ENCODE measurements around the gene HIF3A. TPM values are rescaled to one million over a fixed set of nuclear protein-coding genes. Genes with fewer than 3 reads are reported as not detected.
A peak's percentile ranks its signal among the peaks of the same experiment; 100 is the strongest.

HIF3A gene
- total RNA-seq, 1 experiment from 2014 or later, result not detected

- H3F3A ChIP-seq (ENCODE audit: insufficient read depth, low read depth), result peaks cover 8% of the 10 kb centered on the region; the same call in 1 of the 2 replicates
- ChIA-PET POLR2A (ENCODE audit: unreplicated experiment) (no interaction called here), CTCF (no interaction called here)
- intact Hi-C loops (cut with micrococcal nuclease; ENCODE audit: unreplicated experiment), result loop anchor here (5.0 kb wide), 1 partner anchor 597 kb away; no protein-coding TSS in a partner anchor
- H2AFZ ChIP-seq, result no peak overlapping the region
- H3K4me3 ChIP-seq, result no peak overlapping the region
- 0 out of 2 replicates have a peak, but pooled peaks cover 8% of the 10 kb centered on the region for H3K36me3 ChIP-seq (ENCODE audit: low read depth)
- no peaks in the 10 kb centered on the region for H3K27me3 ChIP-seq (ENCODE audit: insufficient read depth, low read depth)
- H3K79me2 ChIP-seq (ENCODE audit: low read depth), result peaks cover 50% of the 10 kb centered on the region
- no peak for TF ChIP-seq EZH2 (IDR thresholded peaks at IDR 0.05; ENCODE audit: low read depth)
- TF ChIP-seq CTCF (conservative IDR thresholded peaks at IDR 0.05), result no peak
- peaks cover 12% of the 10 kb centered on the region for H3K4me1 ChIP-seq (replicated peaks; ENCODE audit: insufficient read depth)
- BruUV-seq (replicated peaks), result no TSS peak
- no peak for DNase-seq
- H4K20me1 ChIP-seq (ENCODE audit: insufficient read depth), result peaks cover 25% of the 10 kb centered on the region
- no peaks in the 10 kb centered on the region for H3K9me3 ChIP-seq (ENCODE audit: insufficient read depth, low read depth)
- no peak overlapping the region for H3K4me2 ChIP-seq
- H3K27ac ChIP-seq, result no peak overlapping the region
- no peaks in the 10 kb centered on the region for H3K9me2 ChIP-seq (ENCODE audit: insufficient read depth)
These were observed 53.9 kb downstream of the HIF3A start for GRCh38 chr19:46350758-46351159.

GRCh38 chr19:46351241-46352041 is 54.6 kb downstream of the HIF3A start:
- Histone ChIP-seq H3K36me3 (ENCODE audit: low read depth) (peaks cover 12% of the 10 kb centered on the region), H4K20me1 (ENCODE audit: insufficient read depth) (peaks cover 25% of the 10 kb centered on the region), H3K27ac (no peak overlapping the region), H2AFZ (no peak overlapping the region), H3K79me2 (ENCODE audit: low read depth) (peaks cover 54% of the 10 kb centered on the region), H3K4me3 (no peak overlapping the region), H3F3A (ENCODE audit: insufficient read depth, low read depth) (peaks cover 8% of the 10 kb centered on the region; the same call in 1 of the 2 replicates), H3K4me2 (no peak overlapping the region), H3K9me3 (ENCODE audit: insufficient read depth, low read depth) (no peaks in the 10 kb centered on the region), H3K27me3 (ENCODE audit: insufficient read depth, low read depth) (no peaks in the 10 kb centered on the region), H3K4me1 (replicated peaks; ENCODE audit: insufficient read depth) (peaks cover 12% of the 10 kb centered on the region), H3K9me2 (ENCODE audit: insufficient read depth) (no peaks in the 10 kb centered on the region)
- TF ChIP-seq EZH2 (IDR thresholded peaks at IDR 0.05; ENCODE audit: low read depth) (no peak), CTCF (conservative IDR thresholded peaks at IDR 0.05) (no peak)
- ChIA-PET POLR2A (ENCODE audit: unreplicated experiment) (no interaction called here), CTCF (no interaction called here)
- intact Hi-C loops (cut with micrococcal nuclease; ENCODE audit: unreplicated experiment), result loop anchor here (5.0 kb wide), 1 partner anchor 596 kb away; no protein-coding TSS in a partner anchor
- no TSS peak for BruUV-seq (replicated peaks)
- DNase-seq, result peak in 1 of 2 experiments; percentile 79

GRCh38 chr19:46353730-46354528 is 57.1 kb downstream of the HIF3A start:
- Histone ChIP-seq H3F3A (ENCODE audit: insufficient read depth, low read depth) (peaks cover 8% of the 10 kb centered on the region; the same call in 1 of the 2 replicates), H3K27ac (no peak overlapping the region), H2AFZ (no peak overlapping the region), H3K4me2 (no peak overlapping the region), H4K20me1 (ENCODE audit: insufficient read depth) (peaks cover 17% of the 10 kb centered on the region), H3K79me2 (ENCODE audit: low read depth) (peaks cover 39% of the 10 kb centered on the region), H3K4me1 (replicated peaks; ENCODE audit: insufficient read depth) (no peaks in the 10 kb centered on the region), H3K27me3 (ENCODE audit: insufficient read depth, low read depth) (no peaks in the 10 kb centered on the region), H3K9me3 (ENCODE audit: insufficient read depth, low read depth) (no peaks in the 10 kb centered on the region), H3K9me2 (ENCODE audit: insufficient read depth) (no peaks in the 10 kb centered on the region), H3K36me3 (ENCODE audit: low read depth) (peaks cover 25% of the 10 kb centered on the region), H3K4me3 (no peak overlapping the region)
- BruUV-seq (replicated peaks), result TSS peak; percentile 17
- DNase-seq, result no peak
- CTCF ChIA-PET, result no interaction called here
- no peak for TF ChIP-seq CTCF (conservative IDR thresholded peaks at IDR 0.05)
- POLR2A ChIA-PET (ENCODE audit: unreplicated experiment), result no interaction called here
- intact Hi-C loops (cut with micrococcal nuclease; ENCODE audit: unreplicated experiment), result loop anchor here (5.0 kb wide), 1 partner anchor 593 kb away; no protein-coding TSS in a partner anchor

All from PC-9 (cell line).